ENCODE measurements around the gene ZNF430. TPM values are rescaled to one million over a fixed set of nuclear protein-coding genes. Genes with fewer than 3 reads are reported as not detected.
"Not testable (repeated sequence)": the region's sequence is repeated elsewhere in the genome, so short reads cannot be mapped to it uniquely, and the experiment has no call there.

The ZNF430 gene
- total RNA-seq (10 to 100 TPM; 41.9 to 50.3 TPM), polyA plus RNA-seq (10 to 100 TPM; 45.0 to 57.5 TPM)

DNA sequence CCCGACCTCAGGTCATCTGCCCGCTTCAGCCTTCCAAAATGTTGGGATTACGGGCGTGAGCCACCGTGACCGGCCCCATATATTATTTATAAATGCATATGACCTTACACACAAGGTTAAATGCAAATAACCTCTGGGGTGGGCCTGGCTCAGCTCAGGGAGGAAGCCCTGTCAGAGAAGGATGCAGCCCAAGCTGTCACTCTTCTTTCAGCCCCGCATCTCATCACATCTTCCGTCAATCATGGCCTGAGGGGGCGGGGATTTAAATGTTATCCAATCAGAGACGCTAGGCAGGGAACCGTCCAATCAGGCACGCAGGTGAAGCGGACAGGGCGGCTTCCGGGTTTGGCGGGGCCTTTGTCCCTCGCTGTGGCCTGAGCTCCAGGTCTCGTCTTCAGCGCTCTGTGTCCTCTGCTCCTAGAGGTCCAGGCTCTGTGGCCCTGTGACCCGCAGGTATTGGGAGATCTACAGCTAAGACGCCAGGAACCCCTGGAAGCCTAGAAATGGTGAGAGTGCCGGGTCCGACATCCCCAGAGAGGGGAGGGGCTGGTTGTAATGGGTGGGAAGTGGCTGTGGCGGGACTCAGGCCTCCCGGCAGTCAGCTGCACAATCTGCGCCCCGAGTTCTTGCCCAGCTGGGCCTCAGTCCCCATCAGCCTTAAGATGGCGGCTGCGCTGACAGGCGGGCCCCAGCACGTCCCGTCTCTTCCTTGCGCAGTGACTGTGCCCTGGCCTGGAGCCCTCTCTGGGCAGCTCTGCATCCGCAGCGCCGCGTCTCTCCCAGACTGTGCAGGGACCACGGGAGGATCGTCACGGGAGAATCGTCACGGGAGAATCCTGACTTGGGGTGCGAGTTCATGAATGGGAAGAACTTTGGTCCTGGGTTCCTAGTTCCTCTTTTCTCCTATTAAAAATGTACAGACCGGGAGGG is at the start of gene ZNF430:
Gene ZNF430 (plus strand): TSS at position 360 of the 930 bp plus-strand sequence. CDS start 144 bp downstream, at position 504.
- ChIA-PET POLR2A (ENCODE audit: partially characterized antibody) (interaction anchor here (0.7 to 3.1 kb wide), 24 partner anchors 9 to 1152 kb away, joined by 3 to 22 read pairs (median 4); partner anchors contain the start of genes ZNF100, ZNF429, ZNF43 and ZNF431), CTCF (ENCODE audit: partially characterized antibody) (interaction anchor here (0.9 to 1.4 kb wide), 3 partner anchors 11 to 245 kb away, joined by 3 read pairs; partner anchors contain the start of genes ZNF431 and ZNF66)
- Histone ChIP-seq H3K27ac (ENCODE audit: low read depth, low read length) (peak within 1 kb of the TSS; percentile 95), H3K9me3 (ENCODE audit: control insufficient read depth in 1 of 2, low read length in 2 of 2) (no peaks in the 10 kb centered on the region), H3K36me3 (ENCODE audit: insufficient read depth, low read length) (no peaks in the 10 kb centered on the region), H3K4me1 (ENCODE audit: insufficient read depth, low read length) (peaks cover 43% of the 10 kb centered on the region), H3K4me3 (ENCODE audit: low read length in 2 of 2) (peak within 1 kb of the TSS; percentile 92 to 98), H3K27me3 (ENCODE audit: insufficient read depth, low read length) (no peaks in the 10 kb centered on the region)
- intact Hi-C loops (cut with micrococcal nuclease), result loop anchor here (1.0 to 5.0 kb wide), 9 partner anchors 21 to 832 kb away; partner anchors contain the start of genes ZNF493, ZNF66, ZNF714 and ZNF85
- peak; percentile 93 to 97 (median 93) for DNase-seq
- peak within 1 kb of the TSS; percentile 99 to 100 (median 100) for H3K4me3 Mint-ChIP-seq
- H3K9me3 Mint-ChIP-seq, result peaks cover 0 to 3% (median 0%) of the 10 kb centered on the region in 8 donors
- no peaks in the 10 kb centered on the region for H3K27me3 Mint-ChIP-seq
- H3K4me1 Mint-ChIP-seq, result peaks cover 26 to 53% (median 39%) of the 10 kb centered on the region in 4 donors
- H3K36me3 Mint-ChIP-seq, result peaks cover 27 to 36% of the 10 kb centered on the region in 2 donors
- H3K27ac Mint-ChIP-seq, result peak within 1 kb of the TSS; percentile 100

DNA sequence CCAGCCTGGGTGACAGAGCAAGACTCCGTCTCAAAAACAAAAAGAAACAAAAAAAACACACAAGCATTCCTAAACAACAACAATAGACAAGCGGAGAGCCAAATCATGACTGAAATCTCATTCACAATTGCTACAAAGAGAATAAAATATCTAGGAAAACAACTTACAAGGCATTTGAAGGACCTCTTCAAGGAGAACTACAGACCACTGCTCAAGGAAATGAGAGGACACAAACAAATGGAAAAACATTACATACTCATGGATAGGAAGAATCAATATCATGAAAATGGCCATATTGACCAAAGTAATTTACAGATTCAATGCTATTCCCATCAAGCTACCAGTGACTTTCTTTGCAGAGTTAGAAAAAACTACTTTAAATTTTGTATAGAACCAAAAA is 27.7 kb upstream of the ZNF430 start:
- CTCF ChIA-PET (ENCODE audit: partially characterized antibody); H3K27ac Mint-ChIP-seq: not testable (repeated sequence)
- peaks cover 0 to 31% (median 21%) of the 10 kb centered on the region in 8 donors for H3K9me3 Mint-ChIP-seq

GRCh38 chr19:20999731-21000352 is 20.6 kb upstream of the ZNF430 start:
- ChIA-PET POLR2A (ENCODE audit: partially characterized antibody) (interaction anchor here (0.7 to 1.6 kb wide), 7 partner anchors 18 to 767 kb away, joined by 3 to 22 read pairs (median 3); partner anchors contain the start of genes ZNF100, ZNF430, ZNF626 and ZNF714), CTCF (ENCODE audit: partially characterized antibody) (interaction anchor here (1.4 kb wide), 1 partner anchor 10 kb away, joined by 3 read pairs; no protein-coding TSS in a partner anchor)
- Histone ChIP-seq H3K36me3 (ENCODE audit: insufficient read depth, low read length) (no peaks in the 10 kb centered on the region), H3K27ac (ENCODE audit: low read depth, low read length) (no peak overlapping the region), H3K9me3 (ENCODE audit: control insufficient read depth in 1 of 2, low read length in 2 of 2) (no peaks in the 10 kb centered on the region), H3K4me3 (ENCODE audit: low read length in 2 of 2) (peak overlapping the region; percentile 47 to 66), H3K4me1 (ENCODE audit: insufficient read depth, low read length) (peaks cover 5% of the 10 kb centered on the region), H3K27me3 (ENCODE audit: insufficient read depth, low read length) (no peaks in the 10 kb centered on the region)
- Mint-ChIP-seq H3K4me3 (peak overlapping the region; percentile 84 to 91 (median 86)), H3K36me3 (no peaks in the 10 kb centered on the region), H3K27me3 (no peaks in the 10 kb centered on the region), H3K9me3 (no peaks in the 10 kb centered on the region), H3K4me1 (peaks cover 0 to 8% (median 5%) of the 10 kb centered on the region in 4 donors), H3K27ac (peak overlapping the region; percentile 41 to 77 (median 55))
- intact Hi-C loops (cut with micrococcal nuclease), result loop anchor here (1.0 kb wide), 3 partner anchors 20 to 224 kb away; partner anchors contain the start of genes ZNF430, ZNF66 and ZNF714
- DNase-seq, result peak; percentile 85 to 93 (median 91)

More for the DNA sequence above, 27.7 kb upstream of the ZNF430 start:
- DNase-seq; H3K4me1 ChIP-seq (ENCODE audit: insufficient read depth, low read length); H3K36me3 ChIP-seq (ENCODE audit: insufficient read depth, low read length); H3K27me3 Mint-ChIP-seq; H3K4me3 ChIP-seq (ENCODE audit: low read length in 2 of 2); POLR2A ChIA-PET (ENCODE audit: partially characterized antibody); H3K4me1 Mint-ChIP-seq; H3K27ac ChIP-seq (ENCODE audit: low read depth, low read length); H3K27me3 ChIP-seq (ENCODE audit: insufficient read depth, low read length); H3K9me3 ChIP-seq (ENCODE audit: control insufficient read depth in 1 of 2, low read length in 2 of 2); H3K36me3 Mint-ChIP-seq; intact Hi-C loops (cut with micrococcal nuclease); H3K4me3 Mint-ChIP-seq: not testable (repeated sequence)

DNA sequence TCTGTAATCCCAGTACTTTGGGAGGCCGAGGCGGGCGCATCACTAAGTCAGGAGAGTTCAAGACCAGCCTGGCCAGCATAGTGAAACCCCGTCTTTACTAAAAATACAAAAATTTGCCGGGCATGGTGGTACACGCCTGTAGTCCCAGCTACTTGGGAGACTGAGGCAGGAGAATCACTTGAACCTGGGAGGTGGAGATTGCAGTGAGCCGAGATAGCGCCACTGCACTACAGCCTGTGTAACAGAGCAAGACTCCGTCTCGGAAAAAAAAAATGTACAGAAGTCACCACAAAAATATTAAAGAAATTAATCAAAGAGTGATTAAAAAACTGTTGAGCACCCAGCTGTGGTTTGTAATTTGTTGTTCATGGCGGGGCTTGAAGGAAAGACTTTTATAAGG is 781 bp downstream of the ZNF430 start:
- Mint-ChIP-seq H3K27ac (peak overlapping the region; percentile 100), H3K4me3 (peak overlapping the region; percentile 99 to 100 (median 100)), H3K36me3 (peaks cover 33 to 43% of the 10 kb centered on the region in 2 donors), H3K4me1 (peaks cover 29 to 60% (median 43%) of the 10 kb centered on the region in 4 donors)
- CTCF ChIA-PET (ENCODE audit: partially characterized antibody), result interaction anchor here (1.2 to 1.4 kb wide), 2 partner anchors 12 to 245 kb away, joined by 3 read pairs; partner anchors contain the start of gene ZNF66
- H3K27me3 Mint-ChIP-seq; H3K36me3 ChIP-seq (ENCODE audit: insufficient read depth, low read length); H3K9me3 Mint-ChIP-seq; H3K9me3 ChIP-seq (ENCODE audit: control insufficient read depth in 1 of 2, low read length in 2 of 2); H3K27me3 ChIP-seq (ENCODE audit: insufficient read depth, low read length): not testable (repeated sequence)
- intact Hi-C loops (cut with micrococcal nuclease), result loop anchor here (2.0 to 5.0 kb wide), 6 partner anchors 61 to 831 kb away; partner anchors contain the start of genes ZNF493 and ZNF714
- peak in 1 of 5 donors; percentile 3 for DNase-seq
- peaks cover 50% of the 10 kb centered on the region for H3K4me1 ChIP-seq (ENCODE audit: insufficient read depth, low read length)
- H3K27ac ChIP-seq (ENCODE audit: low read depth, low read length), result peak overlapping the region; percentile 95
- H3K4me3 ChIP-seq (ENCODE audit: low read length in 2 of 2), result peak overlapping the region; percentile 92 to 98
- POLR2A ChIA-PET (ENCODE audit: partially characterized antibody), result interaction anchor here (0.7 to 3.1 kb wide), 20 partner anchors 8 to 1153 kb away, joined by 3 to 22 read pairs (median 6); partner anchors contain the start of genes ZNF100, ZNF429, ZNF43 and ZNF431

DNA sequence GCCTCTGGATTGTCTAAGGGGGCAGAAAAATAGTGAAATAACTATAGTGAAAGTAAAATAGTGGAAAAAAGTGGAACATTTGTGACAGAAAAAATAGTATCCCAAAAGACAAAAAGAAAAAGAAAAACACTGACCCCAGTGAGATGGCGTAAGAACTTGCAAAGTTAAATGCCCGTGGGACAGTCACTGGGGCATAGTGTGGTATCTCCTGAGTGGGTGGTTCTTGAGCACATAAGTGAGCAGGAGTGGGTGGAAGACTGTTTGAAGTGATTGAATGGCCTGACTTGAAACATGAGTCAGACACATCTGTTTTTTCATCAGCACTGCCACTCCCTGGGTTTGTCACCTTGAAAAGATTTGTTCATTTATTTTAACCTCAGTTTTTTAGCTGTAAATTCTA is 2.5 kb downstream of the ZNF430 start:
- Histone ChIP-seq H3K9me3 (ENCODE audit: control insufficient read depth in 1 of 2, low read length in 2 of 2) (no peaks in the 10 kb centered on the region), H3K27ac (ENCODE audit: low read depth, low read length) (no peak overlapping the region), H3K27me3 (ENCODE audit: insufficient read depth, low read length) (no peaks in the 10 kb centered on the region), H3K36me3 (ENCODE audit: insufficient read depth, low read length) (no peaks in the 10 kb centered on the region), H3K4me1 (ENCODE audit: insufficient read depth, low read length) (peaks cover 68% of the 10 kb centered on the region), H3K4me3 (ENCODE audit: low read length in 2 of 2) (no peak overlapping the region)
- CTCF ChIA-PET (ENCODE audit: partially characterized antibody), result no interaction called here
- Mint-ChIP-seq H3K4me3 (peak overlapping the region; percentile 29 to 100 (median 100)), H3K27me3 (no peaks in the 10 kb centered on the region), H3K4me1 (peaks cover 42 to 77% (median 58%) of the 10 kb centered on the region in 4 donors), H3K27ac (peak overlapping the region; percentile 48 to 100 (median 87)), H3K36me3 (peaks cover 48 to 57% of the 10 kb centered on the region in 2 donors), H3K9me3 (peaks cover 0 to 3% (median 0%) of the 10 kb centered on the region in 8 donors)
- POLR2A ChIA-PET (ENCODE audit: partially characterized antibody), result interaction anchor here (3.1 kb wide), 1 partner anchor 59 kb away, joined by 15 read pairs; the partner anchor contains the start of gene ZNF714
- peak in 1 of 5 donors; percentile 44 for DNase-seq
- intact Hi-C loops (cut with micrococcal nuclease), result loop anchor here (5.0 kb wide), 2 partner anchors 59 to 829 kb away; partner anchors contain the start of gene ZNF714

GRCh38 chr19:21023901-21024300 is 3.4 kb downstream of the ZNF430 start:
- CTCF ChIA-PET (ENCODE audit: partially characterized antibody), result interaction anchor here (0.5 kb wide), 1 partner anchor 263 kb away, joined by 3 read pairs; no protein-coding TSS in a partner anchor
- intact Hi-C loops (cut with micrococcal nuclease), result loop anchor here (5.0 kb wide), 2 partner anchors 58 to 828 kb away; partner anchors contain the start of gene ZNF714
- H3K4me1 ChIP-seq (ENCODE audit: insufficient read depth, low read length), result peaks cover 77% of the 10 kb centered on the region
- H3K4me1 Mint-ChIP-seq, result peaks cover 46 to 86% (median 65%) of the 10 kb centered on the region in 4 donors
- H3K27ac Mint-ChIP-seq, result peak overlapping the region in 1 of 7 donors; percentile 100
- H3K36me3 ChIP-seq (ENCODE audit: insufficient read depth, low read length), result no peaks in the 10 kb centered on the region
- POLR2A ChIA-PET (ENCODE audit: partially characterized antibody), result no interaction called here
- no peaks in the 10 kb centered on the region for H3K27me3 ChIP-seq (ENCODE audit: insufficient read depth, low read length)
- H3K27me3 Mint-ChIP-seq, result no peaks in the 10 kb centered on the region
- H3K9me3 ChIP-seq (ENCODE audit: control insufficient read depth in 1 of 2, low read length in 2 of 2), result no peaks in the 10 kb centered on the region
- no peak for DNase-seq
- H3K36me3 Mint-ChIP-seq, result peaks cover 53 to 65% of the 10 kb centered on the region in 2 donors
- peak overlapping the region in 3 of 8 donors; percentile 4 to 35 (median 19) for H3K4me3 Mint-ChIP-seq
- H3K9me3 Mint-ChIP-seq, result peaks cover 0 to 3% (median 0%) of the 10 kb centered on the region in 8 donors
- H3K4me3 ChIP-seq (ENCODE audit: low read length in 2 of 2), result no peak overlapping the region
- H3K27ac ChIP-seq (ENCODE audit: low read depth, low read length), result no peak overlapping the region

All from CD4-positive, alpha-beta memory T cell (primary cell).